AG04449 (cell line): ENCODE data around the gene ANKS1B.

ENCODE experiments used
- CTCF ChIA-PET: fragments of 350-600 bp; formaldehyde crosslinking; extraction: SDS; loops from one replicate; lab custom pipeline; 2021; ENCODE audit warnings: antibody characterized with exemption; lab: Yijun Ruan, JAX
- POLR2A ChIA-PET: fragments of 400-600, 350-600 bp; formaldehyde crosslinking; extraction: SDS; loops from one replicate; lab custom pipeline; 2020; ENCODE audit warnings: antibody characterized with exemption, inconsistent platforms; lab: Yijun Ruan, JAX
- DNase-seq: peaks from one replicate; pipeline ENCODE4 v3.0.0-alpha.2; 2010; ENCODE audit warnings: low read depth, low spot score
- H3K4me3 ChIP-seq: 2 replicates; pipeline ENCODE4 v1.5.1; 2011; ENCODE audit warnings: low read depth, mild to moderate bottlenecking, control low read depth, low read length
- TF ChIP-seq, protein P1 (sequence below): IDR thresholded peaks from one replicate; pipeline ENCODE4 v1.5.1; 2011; ENCODE audit warnings: mild to moderate bottlenecking, moderate library complexity, low read length, control low read depth, inconsistent platforms; ENCODE audit not compliant: insufficient read depth; ENCODE audit errors: missing control alignments

ANKS1B gene

DNA sequence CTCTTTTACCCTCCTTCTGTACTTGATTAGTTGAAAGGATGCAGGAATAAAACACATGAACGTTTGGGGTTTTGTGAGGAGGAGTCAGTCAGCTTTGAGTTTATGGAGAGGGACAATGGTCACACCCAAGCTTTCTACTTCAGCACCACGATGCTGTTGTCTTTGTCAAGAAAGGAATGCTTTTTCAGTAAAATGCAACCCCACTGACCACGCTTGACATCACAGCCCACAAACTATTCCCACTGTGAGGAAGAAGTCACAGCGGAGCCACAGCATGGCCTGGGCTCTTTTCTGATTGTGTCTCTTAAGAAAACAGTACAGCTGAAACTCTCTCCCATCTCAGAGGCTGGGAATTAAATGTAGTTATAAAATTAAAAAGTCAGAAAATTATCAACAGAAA lies 1204.5 kb downstream of the ANKS1B start:
- ChIA-PET POLR2A (no interaction called here), CTCF (no interaction called here)

DNA sequence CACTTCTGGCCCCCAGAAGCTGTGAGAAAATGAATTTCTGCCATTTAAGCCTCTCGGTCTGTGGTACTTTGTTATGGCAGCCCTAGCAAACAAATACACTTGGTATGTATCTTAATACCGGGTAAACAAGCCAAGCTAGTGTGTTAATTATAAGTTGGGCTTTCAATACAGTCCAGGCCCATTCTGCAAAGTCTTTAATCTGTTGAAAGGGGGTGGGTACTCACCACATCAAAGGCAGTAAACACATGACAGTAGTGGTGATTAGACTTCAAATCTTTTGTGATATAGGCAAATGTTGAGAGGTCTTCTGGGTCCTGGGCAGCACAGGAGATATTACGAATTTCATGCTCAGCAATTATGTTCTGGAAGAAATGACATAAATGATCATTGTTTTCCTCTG lies 1211.9 kb downstream of the ANKS1B start:
- DNase-seq = no peak
- H3K4me3 ChIP-seq = no peak overlapping the region
- TF ChIP-seq, protein P1, sequence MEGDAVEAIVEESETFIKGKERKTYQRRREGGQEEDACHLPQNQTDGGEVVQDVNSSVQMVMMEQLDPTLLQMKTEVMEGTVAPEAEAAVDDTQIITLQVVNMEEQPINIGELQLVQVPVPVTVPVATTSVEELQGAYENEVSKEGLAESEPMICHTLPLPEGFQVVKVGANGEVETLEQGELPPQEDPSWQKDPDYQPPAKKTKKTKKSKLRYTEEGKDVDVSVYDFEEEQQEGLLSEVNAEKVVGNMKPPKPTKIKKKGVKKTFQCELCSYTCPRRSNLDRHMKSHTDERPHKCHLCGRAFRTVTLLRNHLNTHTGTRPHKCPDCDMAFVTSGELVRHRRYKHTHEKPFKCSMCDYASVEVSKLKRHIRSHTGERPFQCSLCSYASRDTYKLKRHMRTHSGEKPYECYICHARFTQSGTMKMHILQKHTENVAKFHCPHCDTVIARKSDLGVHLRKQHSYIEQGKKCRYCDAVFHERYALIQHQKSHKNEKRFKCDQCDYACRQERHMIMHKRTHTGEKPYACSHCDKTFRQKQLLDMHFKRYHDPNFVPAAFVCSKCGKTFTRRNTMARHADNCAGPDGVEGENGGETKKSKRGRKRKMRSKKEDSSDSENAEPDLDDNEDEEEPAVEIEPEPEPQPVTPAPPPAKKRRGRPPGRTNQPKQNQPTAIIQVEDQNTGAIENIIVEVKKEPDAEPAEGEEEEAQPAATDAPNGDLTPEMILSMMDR = no peak
- POLR2A ChIA-PET = no interaction called here
- CTCF ChIA-PET = no interaction called here

More for the DNA sequence above, 1204.5 kb downstream of the ANKS1B start:
- TF ChIP-seq, protein P1 = no peak
- DNase-seq = no peak
- no peak overlapping the region for H3K4me3 ChIP-seq

DNA sequence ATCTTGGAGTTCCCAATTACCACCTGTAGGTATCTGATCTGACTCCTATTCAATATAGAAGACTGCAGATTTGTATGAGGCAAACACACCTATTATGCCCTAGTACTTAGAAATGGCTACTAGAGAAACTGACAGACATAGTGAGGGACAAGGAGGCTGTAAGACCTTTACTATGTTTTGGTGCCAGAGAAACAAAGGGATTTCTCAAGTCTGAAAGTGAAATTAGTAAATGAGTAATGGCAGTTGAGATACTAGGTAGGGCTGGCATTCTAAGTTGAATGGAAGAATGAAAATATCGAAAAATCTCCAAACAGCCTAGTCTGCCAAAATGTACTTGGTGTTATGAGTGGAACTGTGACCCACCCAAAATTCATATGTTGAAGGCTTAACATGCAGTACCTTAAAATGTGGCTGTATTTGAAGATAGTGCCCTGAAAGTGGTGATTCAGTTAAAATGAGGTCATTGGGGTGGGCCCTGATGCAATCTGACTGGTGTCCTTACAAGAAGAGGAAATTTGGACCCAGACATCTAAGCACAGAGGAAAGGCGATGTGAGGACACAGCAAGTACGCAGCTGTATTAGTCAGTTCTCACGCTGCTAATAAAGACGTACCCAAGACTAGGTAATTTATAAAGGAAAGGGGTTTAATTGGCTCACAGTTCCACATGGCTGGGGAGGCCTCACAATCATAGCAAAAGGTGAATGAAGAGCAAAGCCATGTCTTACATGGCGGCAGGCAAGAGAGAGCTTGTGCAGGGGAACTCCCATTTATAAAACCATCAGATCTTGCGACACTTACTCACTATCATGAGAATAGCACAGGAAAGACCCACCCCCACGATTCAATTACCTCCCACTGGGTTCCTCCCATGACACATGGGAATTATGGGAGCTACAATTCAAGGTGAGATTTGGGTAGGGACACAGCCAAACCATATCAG lies 1212.7 kb downstream of the ANKS1B start:
- TF ChIP-seq, protein P1 = no peak
- POLR2A ChIA-PET = no interaction called here
- H3K4me3 ChIP-seq = no peak overlapping the region
- CTCF ChIA-PET = no interaction called here
- no peak for DNase-seq

DNA sequence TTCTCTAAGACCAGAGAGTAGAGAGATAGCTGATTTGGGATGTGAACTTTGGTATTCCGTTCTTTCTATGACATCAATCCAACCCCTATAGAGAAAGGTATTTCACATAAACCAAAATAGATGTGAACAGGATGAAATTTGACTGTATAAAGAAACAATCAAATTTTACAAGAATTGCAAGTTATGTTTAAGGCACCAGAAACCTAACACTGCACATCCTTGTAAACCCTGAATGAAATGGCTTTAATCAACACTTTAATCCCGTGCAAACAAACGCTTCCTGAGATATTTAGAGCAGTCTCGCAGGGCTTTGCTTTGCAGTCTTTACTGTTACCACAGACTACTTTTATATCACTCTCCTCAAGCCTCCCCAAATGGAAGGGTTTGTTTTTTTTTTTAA lies 1214.5 kb downstream of the ANKS1B start:
- ChIA-PET CTCF (no interaction called here), POLR2A (no interaction called here)
- TF ChIP-seq, protein P1 = no peak
- no peak for DNase-seq
- no peak overlapping the region for H3K4me3 ChIP-seq

DNA sequence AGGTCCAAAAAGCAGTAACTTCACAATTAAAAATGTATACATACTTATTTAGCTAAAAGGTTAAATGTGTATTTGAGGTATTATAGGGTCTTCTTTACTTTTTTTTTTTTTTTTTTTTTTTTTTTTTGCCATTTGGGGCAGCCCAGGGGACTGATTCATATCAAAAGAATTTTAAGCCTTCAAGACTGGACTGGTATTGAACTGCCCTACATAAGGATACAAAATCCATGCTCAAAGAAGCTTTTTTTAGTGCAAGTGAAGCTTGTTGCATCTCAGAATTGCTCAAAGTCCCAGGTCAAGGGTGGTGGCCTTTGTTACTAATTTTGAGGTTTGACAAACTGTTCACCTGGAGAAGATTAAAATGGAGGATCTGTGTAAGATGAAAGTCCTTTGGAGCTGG lies 1215.7 kb downstream of the ANKS1B start:
- ChIA-PET CTCF (interaction anchor here (1.2 kb wide), 1 partner anchor 226 kb away, joined by 3 read pairs; no protein-coding TSS in a partner anchor), POLR2A (no interaction called here)
- no peak overlapping the region for H3K4me3 ChIP-seq
- no peak for DNase-seq
- TF ChIP-seq, protein P1 = no peak

DNA sequence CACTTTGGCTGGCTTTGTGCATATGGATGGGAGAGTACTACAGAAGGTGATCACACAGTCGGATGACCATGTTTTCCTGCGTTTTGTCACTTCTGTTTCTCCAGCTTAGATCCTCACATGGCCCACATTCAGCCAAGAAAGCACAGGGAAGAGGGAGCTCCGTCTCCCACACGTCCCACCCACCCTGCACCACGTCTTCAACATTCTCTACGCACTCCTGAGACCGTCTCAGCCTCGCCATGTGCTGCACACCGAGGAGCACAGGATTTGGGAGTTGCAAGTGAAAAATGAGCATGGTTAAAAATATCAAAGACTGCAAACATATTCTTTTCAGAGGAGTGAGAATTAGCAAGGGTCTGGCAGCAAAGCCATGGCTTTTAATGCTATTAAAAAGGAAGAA lies 1217.5 kb downstream of the ANKS1B start:
- CTCF ChIA-PET = no interaction called here
- TF ChIP-seq, protein P1 = no peak
- DNase-seq = no peak

More for the DNA sequence above, 1217.5 kb downstream of the ANKS1B start:
- POLR2A ChIA-PET = no interaction called here
- H3K4me3 ChIP-seq = no peak overlapping the region
